Measurements from ENCODE around the gene LDLRAD4. TPM values are rescaled to one million over a fixed set of nuclear protein-coding genes. Genes with fewer than 3 reads are reported as not detected.

LDLRAD4 gene
- total RNA-seq, 1 donor from 2014 or later, result 28.2 TPM

- no peak for DNase-seq
These were observed 90.6 kb downstream of the LDLRAD4 start for GRCh38 chr18:13309031-13309747.

- no peak for DNase-seq
These were observed 91.4 kb downstream of the LDLRAD4 start for GRCh38 chr18:13309748-13310670.

- DNase-seq, result no peak
These were observed 92.6 kb downstream of the LDLRAD4 start for GRCh38 chr18:13311193-13311592.

GRCh38 chr18:13312515-13312914 is 94.0 kb downstream of the LDLRAD4 start:
- no peak for DNase-seq

GRCh38 chr18:13313006-13313686 is 94.6 kb downstream of the LDLRAD4 start:
- DNase-seq, result no peak

GRCh38 chr18:13315000-13315399 is 96.4 kb downstream of the LDLRAD4 start:
- DNase-seq, result no peak

GRCh38 chr18:13316063-13316462 is 97.5 kb downstream of the LDLRAD4 start:
- no peak for DNase-seq

- DNase-seq, result no peak
These were observed 99.2 kb downstream of the LDLRAD4 start for GRCh38 chr18:13317801-13318200.

- no peak for DNase-seq
These were observed 100.4 kb downstream of the LDLRAD4 start for GRCh38 chr18:13318731-13319501.

GRCh38 chr18:13319629-13320028 is 101.1 kb downstream of the LDLRAD4 start:
- DNase-seq, result no peak

GRCh38 chr18:13320096-13320495 is 101.5 kb downstream of the LDLRAD4 start:
- DNase-seq, result no peak

- DNase-seq, result no peak
These were observed 102.4 kb downstream of the LDLRAD4 start for GRCh38 chr18:13320891-13321425.

- no peak for DNase-seq
These were observed 103.4 kb downstream of the LDLRAD4 start for GRCh38 chr18:13321923-13322322.

GRCh38 chr18:13323186-13323585 is 104.6 kb downstream of the LDLRAD4 start:
- no peak for DNase-seq

GRCh38 chr18:13324880-13325279 is 106.3 kb downstream of the LDLRAD4 start:
- DNase-seq, result no peak

- no peak for DNase-seq
These were observed 109.7 kb downstream of the LDLRAD4 start for GRCh38 chr18:13328213-13328612.

- no peak for DNase-seq
These were observed 112.4 kb downstream of the LDLRAD4 start for GRCh38 chr18:13330996-13331395.

GRCh38 chr18:13331846-13332245 is 113.3 kb downstream of the LDLRAD4 start:
- DNase-seq, result no peak

GRCh38 chr18:13332874-13333273 is 114.3 kb downstream of the LDLRAD4 start:
- no peak for DNase-seq

GRCh38 chr18:13335903-13336302 is 117.3 kb downstream of the LDLRAD4 start:
- DNase-seq, result no peak

GRCh38 chr18:13336841-13337240 is 118.3 kb downstream of the LDLRAD4 start:
- no peak for DNase-seq

GRCh38 chr18:13337369-13337768 is 118.8 kb downstream of the LDLRAD4 start:
- DNase-seq, result no peak

Measured in skin of body (tissue), 2 donors.